Embryonic facial prominence (tissue), 1 donor: ENCODE data around the gene LRRC47.

ENCODE experiments used
- DNase-seq: peaks from one replicate; pipeline ENCODE4 v3.0.0-alpha.2; 2016; ENCODE audit errors: extremely low spot score

The LRRC47 gene

GRCh38 chr1:3786468-3787348 is 9.6 kb downstream of the LRRC47 start:
- no peak for DNase-seq

DNA sequence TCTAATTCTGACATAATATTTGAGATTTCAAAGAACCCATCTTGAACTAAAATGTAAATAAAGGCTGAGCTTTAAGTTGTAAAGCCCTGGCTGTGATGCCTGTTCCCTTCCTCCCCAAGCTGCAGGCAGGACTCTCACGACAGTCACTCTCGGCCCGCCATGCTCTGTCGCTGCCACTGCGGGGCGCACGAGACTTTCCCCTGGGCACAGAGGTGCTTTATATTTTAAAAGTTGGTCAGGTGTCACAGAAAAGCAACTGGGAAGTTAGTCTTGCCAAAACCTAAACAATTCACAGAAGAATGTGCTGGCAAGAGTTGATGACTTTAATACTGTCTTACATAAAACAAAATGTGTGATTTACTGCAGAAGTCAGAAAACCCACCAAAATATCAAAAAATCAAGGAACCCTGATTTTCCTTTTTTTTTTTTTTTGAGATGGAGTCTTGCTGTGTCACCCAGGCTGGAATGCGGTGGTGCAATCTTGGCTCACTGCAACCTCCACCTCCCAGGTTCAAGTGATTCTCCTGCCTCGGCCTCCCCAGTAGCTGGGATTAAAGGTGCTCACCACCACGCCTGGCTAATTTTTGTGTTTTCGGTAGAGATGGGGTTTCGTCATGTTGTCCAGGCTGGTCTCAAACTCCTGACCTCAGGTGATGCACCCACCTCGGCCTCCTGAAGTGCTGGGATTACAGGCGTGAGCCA is 10.7 kb downstream of the LRRC47 start:
- DNase-seq = no peak

GRCh38 chr1:3785045-3785444 is 11.3 kb downstream of the LRRC47 start:
- no peak for DNase-seq

- no peak for DNase-seq
Measured at GRCh38 chr1:3783651-3784474, 12.4 kb downstream of the LRRC47 start.

- DNase-seq = no peak
Measured at GRCh38 chr1:3780901-3781300, 15.4 kb downstream of the LRRC47 start.

GRCh38 chr1:3779912-3780416 is 16.3 kb downstream of the LRRC47 start:
- DNase-seq = no peak

DNA sequence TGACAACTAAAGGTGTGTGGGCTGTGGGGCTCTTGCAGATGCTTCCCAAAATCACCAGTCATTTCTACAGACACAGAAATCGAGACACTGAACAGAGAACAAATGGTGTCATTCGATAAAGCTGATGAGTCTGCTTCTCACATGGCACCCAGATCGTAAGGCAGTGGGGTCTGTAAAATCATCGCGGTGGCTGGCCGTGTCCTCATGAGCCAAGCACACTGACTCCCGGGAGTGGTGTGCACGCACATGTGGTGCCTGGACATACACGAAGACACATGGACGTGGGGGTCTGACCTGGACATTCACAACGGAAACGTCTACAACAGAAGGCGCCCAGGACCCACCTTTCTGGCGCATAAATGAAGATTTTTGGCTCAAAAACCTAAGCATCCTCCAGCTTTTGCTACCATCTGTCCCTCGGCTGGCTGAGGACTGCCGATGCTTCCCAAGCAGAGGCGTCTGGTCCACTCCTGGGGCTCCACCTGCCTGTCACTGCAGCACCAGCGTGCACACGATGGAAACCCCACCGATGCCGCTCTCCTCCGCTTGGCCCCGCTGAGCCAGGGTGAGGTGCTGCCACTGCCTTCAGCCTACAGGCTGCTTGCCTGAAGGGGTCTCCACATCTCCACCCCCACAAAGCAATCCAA is 16.9 kb downstream of the LRRC47 start:
- no peak for DNase-seq

DNA sequence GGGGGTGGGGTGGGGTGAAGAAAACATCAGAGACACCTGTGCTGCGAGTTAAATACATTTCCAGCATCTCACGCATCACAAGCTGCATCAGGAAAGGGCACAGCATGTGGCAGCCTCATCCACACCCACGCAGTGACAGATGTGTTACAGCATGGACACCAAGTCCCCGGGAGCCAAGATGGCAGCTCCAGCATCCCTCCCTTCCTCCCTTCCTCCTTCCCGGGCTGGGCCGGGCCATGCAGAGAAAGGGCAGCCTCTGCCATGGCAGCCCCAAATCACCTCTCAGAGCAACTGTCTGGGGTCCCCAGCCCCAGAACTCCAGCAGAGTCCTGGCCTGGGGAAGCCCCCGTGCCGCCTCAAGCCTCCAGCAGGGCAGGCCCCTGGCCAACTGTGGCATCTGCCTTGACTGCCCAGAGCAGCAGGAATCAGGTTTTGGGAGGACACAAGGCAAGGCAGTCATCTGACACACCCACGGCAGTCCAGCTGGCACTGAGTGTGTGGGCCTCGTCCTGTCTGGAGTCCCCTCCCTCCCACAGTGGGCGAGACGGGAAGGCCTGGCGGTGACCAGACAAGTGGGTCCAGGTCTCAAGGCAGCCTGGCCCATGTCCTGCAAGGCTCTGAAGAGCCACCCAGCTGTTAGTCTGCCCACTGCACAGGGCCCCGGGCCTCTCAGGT is 17.6 kb downstream of the LRRC47 start:
- no peak for DNase-seq

DNA sequence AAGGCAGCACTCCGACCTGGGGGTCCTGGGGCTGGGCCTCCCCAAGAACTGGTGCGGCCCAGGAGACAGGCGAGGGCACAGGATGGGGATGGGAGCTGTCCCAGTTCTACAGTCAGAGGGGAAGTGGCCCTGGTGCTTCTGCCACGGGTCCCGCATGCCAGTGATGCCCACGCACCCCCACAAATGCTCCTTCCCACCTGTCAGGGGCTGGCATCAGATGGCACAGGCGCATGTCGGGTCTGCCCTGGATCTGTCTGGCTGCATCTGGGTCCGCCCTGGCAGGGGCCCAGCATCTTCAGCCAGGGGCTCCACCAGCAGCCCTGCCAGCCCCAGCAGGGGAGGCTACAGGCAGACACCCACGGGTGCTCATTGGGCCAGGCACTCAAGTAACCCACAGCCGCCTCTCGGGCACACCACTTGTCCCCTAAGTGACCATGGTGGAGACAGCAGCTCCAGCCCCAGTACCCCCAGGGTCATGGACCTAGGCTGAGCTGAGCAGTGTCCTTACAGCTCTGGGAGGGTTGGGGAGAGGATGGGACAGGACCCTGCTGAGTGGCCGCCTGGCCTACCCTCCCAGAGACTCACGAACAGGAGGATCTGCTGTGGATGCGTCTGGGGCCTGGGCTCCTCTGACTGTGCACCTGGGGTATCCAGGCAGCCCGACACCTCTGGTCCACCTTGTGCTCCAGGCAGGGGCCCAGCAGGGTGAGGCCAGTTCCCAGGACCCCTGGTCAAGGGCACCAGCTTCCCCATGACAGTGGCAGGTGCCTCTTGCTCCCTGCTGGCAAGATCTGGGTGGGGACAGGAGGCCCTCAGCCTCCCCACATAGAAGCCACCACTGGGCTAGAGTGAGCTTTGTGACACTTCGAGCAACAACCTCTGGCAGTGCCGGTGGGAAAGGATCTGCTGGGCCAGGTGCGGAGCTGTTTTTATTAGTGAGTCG is 18.4 kb downstream of the LRRC47 start:
- no peak for DNase-seq

DNA sequence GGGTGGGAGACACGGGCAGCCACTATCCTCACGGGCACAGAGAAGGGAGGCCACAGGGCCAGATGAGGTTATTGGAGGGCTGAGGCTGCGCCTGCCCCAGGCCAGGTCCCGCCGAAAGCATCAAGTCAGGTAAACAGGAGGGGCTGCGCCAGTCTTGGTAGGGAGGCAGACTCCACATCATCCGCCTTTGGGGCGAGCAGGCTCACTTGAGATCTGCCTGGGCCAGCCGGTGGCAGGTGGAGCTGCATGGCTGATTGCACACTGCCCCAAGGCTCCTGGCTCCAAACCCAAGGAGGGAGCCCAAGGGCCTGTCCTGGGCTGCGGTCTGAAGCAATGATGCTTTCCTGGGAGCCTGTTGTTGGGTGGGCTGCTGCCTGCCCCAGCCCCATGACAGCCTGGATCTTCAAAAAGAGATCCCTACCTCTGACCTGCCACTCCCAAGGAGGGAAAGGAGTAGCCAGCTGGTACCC is 19.2 kb downstream of the LRRC47 start:
- DNase-seq = no peak

DNA sequence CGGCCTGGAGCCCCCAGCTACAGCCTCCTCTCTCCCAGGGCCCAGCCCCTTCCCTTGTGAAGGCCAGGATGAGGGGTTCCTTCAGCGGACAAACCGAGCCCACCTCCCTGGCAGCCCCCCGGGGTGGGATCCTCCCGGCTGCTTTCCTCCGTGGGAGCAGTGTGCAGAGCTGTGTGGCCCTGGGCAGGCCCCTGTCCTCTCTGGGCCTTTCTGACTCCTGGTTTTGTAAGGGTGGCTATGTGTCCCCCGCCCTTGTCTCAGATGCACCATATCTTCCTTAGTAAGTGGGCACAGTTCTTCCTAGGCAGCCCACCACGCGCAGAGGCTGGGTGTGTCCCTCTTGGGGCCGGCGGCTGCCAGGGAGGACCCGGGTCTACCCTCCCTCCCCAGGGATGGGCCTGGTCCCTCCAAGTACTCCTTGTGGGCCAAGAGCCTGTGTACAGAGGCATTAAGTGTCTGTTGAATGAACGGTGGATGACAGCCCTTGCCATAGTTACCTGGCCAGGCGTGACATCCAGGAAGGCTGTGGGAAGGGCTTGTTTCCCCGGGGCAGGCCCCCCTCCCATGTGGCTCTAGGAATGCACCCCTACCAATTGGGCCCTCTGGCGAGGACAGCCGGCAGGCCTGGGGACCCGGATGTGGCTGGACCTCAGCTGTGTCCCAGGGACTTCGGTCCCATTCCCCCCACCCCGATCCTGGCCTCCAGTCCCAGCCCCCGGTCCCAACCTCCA is 19.9 kb downstream of the LRRC47 start:
- no peak for DNase-seq

GRCh38 chr1:3775490-3776230 is 20.6 kb downstream of the LRRC47 start:
- DNase-seq = no peak

DNA sequence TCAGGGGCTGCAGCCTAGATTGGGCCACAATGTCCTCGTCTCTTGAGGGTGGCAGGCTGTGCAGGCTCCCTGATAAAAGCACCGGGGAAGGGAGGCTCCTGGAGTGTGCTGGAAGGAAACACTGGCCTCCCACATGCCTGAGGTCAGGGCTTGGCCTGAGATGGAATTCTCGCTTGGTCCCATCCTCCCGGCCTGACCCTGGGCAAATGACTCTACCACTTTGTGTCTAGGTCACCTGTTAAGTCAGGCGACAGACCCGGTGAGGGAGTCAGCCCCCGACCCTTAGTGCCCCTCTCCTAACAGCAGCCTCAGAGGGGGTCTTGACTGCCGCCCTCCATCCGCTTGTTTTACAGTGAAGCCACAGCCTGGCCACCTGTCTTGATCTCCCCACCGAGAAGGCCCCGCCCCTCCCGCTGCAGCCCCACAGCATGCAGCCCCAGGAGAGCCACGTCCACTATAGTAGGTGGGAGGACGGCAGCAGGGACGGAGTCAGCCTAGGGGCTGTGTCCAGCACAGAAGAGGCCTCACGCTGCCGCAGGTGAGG is 21.3 kb downstream of the LRRC47 start:
- no peak for DNase-seq

GRCh38 chr1:3774276-3774945 is 21.9 kb downstream of the LRRC47 start:
- no peak for DNase-seq

DNA sequence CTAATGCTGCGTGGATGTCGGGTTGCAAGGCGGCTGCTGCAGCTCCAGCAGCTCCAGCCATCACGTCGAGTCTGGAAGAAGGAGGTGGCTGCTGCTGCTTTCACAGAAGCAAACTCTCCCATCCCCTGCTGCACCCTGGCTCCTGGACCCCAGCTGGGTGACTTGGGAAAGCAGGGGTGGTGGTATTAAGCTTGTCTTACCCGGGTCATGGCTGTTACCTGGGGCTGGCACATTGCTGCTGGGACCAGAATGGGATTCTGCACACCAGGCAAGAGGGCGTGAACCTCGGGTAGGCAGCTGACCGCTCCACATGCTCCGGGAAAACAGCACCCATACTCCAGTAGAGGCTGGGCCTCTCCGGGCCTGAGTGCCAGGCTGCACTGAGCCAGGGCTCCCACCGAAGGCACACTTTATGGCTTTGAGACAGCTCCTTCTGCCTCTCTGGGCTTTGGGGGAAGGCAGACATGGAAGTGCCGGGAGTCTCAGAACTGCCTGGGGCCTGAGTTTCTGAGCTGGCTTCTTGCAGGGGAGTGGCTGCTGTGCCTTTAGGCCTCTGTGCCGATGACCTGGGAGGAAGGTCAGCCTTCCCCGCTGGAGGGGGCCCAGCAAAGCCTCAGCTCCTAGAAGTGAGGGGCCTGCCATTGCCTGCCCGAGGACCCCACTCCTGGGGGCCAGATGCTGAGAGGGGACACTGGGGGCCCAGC is 22.6 kb downstream of the LRRC47 start:
- no peak for DNase-seq

- DNase-seq = no peak
Measured at GRCh38 chr1:3772715-3773571, 23.4 kb downstream of the LRRC47 start, which contains the start of gene SMIM1. SMIM1 (plus strand) TSS chr1:3772749; CDS start chr1:3775374, 2,625 bp downstream.
